Measurements from ENCODE around the gene OR2A5.
"Not testable (repeated sequence)": the region's sequence is repeated elsewhere in the genome, so short reads cannot be mapped to it uniquely, and the experiment has no call there.

OR2A5 gene

DNA sequence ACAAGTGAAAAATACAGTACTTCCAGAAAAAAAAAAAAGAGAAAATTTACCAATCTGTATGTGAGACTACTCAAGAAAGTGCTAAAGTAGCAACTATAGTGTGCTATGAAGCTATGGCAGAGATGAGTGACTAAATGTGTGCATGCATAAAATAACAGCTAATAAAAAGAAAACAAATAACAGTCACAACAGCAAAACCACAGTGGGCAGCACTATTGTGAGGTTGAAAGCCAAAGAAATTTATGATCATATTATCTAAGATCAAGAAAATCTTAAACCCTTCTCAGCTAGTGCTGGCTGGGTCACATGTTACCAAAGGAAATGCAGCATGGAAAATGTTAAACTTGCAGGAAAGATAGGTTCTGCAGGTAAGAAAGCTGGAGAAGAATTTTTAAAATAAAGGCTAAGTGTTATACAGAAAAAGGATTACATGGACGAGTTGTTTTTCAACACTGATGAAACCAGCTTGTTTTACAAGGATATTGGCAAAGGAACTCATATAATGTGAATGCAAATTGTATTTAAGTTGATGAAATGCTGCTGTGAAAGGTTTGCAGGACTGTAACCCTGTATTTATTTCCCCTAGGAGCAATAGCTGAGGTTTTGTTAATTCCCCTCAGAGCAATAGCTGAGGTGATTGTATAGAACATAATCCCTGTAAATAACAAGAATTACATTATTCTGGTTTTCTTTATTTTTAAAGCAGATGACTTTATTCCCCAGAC lies 15.6 kb upstream of the OR2A5 start:
- DNase-seq (ENCODE audit: low read depth) = no peak

- no peak for DNase-seq (ENCODE audit: low read depth)
These were observed 13.4 kb upstream of the OR2A5 start for GRCh38 chr7:144035385-144035784.

DNA sequence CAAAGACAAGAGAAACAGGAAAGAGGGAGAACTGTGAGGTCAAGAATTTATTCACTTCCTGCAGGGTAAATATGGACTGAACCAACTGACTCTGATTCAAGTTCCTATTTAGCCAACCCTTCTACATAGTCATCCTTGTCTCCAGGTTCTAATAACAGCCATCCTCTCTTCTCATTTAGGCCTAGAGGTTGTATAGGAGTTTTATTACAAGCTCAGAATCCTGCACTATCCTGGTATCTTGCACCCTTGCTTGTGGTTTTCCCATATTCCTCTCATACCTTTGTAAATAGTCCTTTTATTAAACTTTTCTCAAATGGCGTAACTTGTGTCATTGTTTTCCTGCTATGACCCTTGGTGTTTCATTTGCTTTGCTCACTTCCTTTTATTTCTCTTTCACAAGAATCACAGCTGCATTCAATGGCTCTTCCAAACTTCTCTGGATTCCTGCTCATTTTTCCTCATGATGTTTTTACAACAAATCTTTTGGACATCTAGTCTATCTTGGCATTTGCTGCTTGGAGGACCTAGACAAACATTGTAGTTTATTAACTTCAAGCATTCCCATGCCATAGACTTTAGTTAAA lies 12.4 kb upstream of the OR2A5 start:
- no peak for DNase-seq (ENCODE audit: low read depth)

- no peak for DNase-seq (ENCODE audit: low read depth)
These were observed 11.2 kb upstream of the OR2A5 start for GRCh38 chr7:144037414-144038035.

DNA sequence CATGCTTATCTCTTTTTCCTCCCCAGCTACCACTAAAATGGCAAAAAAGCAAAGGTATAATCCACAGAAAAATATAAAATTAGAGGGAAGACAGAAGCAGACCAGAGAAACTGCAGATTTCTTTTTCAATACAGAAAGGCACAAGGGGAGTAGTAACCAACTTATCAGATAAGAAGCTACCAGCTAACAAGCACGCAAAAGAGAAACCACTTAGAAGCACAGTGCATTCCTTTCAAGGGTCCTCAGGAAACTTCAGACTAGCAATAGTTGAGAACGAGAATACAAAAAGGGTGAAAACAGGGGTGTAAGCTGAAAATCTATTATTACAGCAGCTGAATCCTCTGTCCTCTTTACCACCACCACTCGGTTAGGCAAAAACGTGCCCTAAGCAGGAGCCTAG lies 9.9 kb upstream of the OR2A5 start:
- DNase-seq (ENCODE audit: low read depth) = no peak

- DNase-seq (ENCODE audit: low read depth) = no peak
These were observed 743 bp downstream of the OR2A5 start for GRCh38 chr7:144049491-144049890.

DNA sequence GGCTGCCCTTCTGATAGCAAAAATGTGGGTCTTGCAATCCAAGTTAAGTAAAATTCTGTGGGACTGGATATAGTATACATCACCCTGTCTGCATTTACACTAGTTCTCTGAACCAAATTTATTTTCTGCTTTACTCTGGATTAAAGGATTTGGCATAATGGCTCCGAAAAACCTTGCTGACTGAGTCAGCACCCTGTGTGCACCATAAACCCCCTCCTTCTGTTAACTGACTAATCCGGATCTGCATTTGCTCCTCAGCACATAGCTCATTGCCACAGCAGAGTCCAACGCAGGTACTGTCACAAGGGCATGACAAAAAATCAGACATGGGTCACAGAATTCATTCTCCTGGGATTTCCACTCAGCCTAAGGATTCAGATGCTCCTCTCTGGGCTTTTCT lies 1.3 kb downstream of the OR2A5 start:
- no peak for DNase-seq (ENCODE audit: low read depth)

GRCh38 chr7:144050884-144051283 lies 2.1 kb downstream of the OR2A5 start:
- DNase-seq (ENCODE audit: low read depth) = not testable (repeated sequence)

DNA sequence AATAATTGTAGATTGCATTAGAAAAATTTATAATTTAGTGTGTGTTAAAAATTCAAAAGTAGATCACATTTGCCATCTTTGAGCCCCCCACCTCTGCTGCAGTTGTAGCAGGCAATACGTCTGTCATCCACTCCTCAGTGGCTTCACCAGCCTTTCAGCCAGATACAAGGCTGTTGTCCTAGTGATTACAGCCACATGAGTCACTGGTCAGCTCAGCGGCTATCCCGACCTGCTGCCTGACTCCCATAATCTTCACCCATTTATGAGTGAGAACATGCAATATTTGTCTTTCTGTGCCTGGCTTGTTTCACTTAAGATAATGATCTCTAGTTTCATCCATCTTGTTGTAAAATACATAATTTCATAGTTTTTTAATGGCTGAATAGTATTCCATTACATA lies 9.2 kb downstream of the OR2A5 start:
- DNase-seq (ENCODE audit: low read depth) = no peak

GRCh38 chr7:144063710-144064109 lies 15.0 kb downstream of the OR2A5 start:
- no peak for DNase-seq (ENCODE audit: low read depth)

GRCh38 chr7:144069511-144069910 lies 20.8 kb downstream of the OR2A5 start, which contains the start of gene OR2A25:
Gene OR2A25, plus strand, starts transcription at chr7:144069811. Its CDS starts 4,409 bp downstream, at chr7:144074220.
- no peak for DNase-seq (ENCODE audit: low read depth)

DNA sequence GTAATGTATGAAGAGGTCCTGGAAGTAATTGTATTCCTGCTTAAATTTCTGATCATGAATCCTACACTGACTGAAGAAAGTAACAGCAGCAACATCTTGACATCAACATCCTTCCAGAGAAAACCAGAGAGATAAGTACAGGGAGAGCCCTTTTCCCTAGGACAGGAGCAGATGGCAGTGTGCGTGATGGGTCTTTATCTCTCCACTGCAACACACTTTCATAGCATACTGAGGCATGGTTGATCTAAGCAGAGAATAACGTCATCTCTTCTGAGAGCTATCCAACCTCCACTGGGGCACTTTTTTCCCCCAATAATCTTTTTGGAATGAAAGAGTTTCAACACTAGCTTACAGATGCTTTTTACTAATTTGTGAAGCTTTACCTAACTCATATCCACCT lies 21.2 kb downstream of the OR2A5 start:
- DNase-seq (ENCODE audit: low read depth) = no peak

GRCh38 chr7:144074374-144074773 lies 25.6 kb downstream of the OR2A5 start:
- DNase-seq (ENCODE audit: low read depth) = no peak

GRCh38 chr7:144085978-144086377 lies 37.2 kb downstream of the OR2A5 start, which contains the start of gene OR2A12:
Gene OR2A12, plus strand, starts transcription at chr7:144086278. Its CDS starts 8,830 bp downstream, at chr7:144095108.
- DNase-seq (ENCODE audit: low read depth) = no peak

DNA sequence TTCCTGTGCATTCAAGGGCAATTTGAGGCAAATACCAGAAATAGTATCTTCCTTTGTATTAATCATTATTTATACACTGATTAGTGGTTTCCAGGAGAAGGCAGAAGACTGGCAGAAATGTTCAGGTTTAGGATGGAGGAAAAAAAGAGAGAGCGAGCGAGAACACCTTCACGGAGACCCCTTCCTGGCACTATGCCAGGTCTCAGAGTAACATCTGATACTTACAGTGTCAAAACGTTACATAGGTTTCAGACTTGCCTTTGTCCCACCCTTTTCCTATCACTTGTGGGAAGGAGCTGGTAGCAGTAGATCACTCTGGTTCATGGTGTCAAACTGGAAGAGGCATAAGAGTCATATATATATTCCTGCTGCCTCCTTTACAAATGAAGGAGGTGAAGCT lies 38.0 kb downstream of the OR2A5 start:
- DNase-seq (ENCODE audit: low read depth) = no peak

GRCh38 chr7:144087230-144087629 lies 38.5 kb downstream of the OR2A5 start:
- DNase-seq (ENCODE audit: low read depth) = no peak

DNA sequence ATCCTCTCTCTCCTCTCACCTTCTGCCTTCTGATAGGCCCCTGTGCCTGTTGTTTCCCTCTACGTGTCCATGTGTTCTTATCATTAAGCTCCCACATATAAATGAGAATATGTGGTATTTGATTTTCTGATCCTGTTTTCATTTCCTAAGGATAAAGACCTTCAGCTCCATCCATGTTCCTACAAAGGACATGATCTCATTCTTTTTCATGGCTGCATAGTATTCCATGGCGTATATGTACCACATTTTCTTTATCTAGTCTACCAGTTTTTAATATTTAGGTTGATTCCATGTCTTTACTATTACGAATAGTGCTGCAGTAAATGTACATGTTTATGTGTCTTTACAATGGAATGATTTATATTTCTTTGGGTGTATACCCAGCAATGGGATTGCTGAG lies 41.9 kb downstream of the OR2A5 start:
- DNase-seq (ENCODE audit: low read depth) = no peak

- DNase-seq (ENCODE audit: low read depth) = no peak
These were observed 50.0 kb downstream of the OR2A5 start for GRCh38 chr7:144098776-144099175.

DNA sequence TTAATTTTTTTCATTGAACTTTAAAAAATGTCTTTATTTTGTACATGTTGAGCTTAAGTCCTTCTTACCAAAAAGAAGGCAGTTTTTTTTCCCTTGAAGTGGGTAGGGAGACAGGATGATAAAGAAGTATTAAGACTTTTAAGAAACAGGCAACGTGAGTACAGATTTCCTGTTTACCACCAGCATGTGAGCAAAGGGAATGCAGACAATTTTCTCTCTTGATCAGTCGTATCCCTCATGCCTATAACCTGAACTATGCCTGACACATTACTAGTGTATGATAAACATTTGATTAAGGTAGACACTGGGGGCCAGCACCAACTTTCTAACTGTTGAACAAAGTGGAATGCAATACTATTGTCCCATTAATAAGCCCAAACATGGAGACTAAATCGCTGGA lies 51.9 kb downstream of the OR2A5 start:
- DNase-seq (ENCODE audit: low read depth) = no peak

- DNase-seq (ENCODE audit: low read depth) = no peak
These were observed 53.3 kb downstream of the OR2A5 start for GRCh38 chr7:144102041-144102440.

- no peak for DNase-seq (ENCODE audit: low read depth)
These were observed 56.5 kb downstream of the OR2A5 start for GRCh38 chr7:144105211-144105610.
